Measurements from ENCODE around the gene CCR5.
A peak's percentile ranks its signal among the peaks of the same experiment; 100 is the strongest.
"Not testable (repeated sequence)": the region's sequence is repeated elsewhere in the genome, so short reads cannot be mapped to it uniquely, and the experiment has no call there.

CCR5 gene

GRCh38 chr3:46370839-46371518 lies at the start of gene CCR5:
CCR5 (plus strand) TSS chr3:46370946; CDS start chr3:46372903, 1,957 bp downstream.
- peak within 1 kb of the TSS in 1 of 2 donors; percentile 20 for H3K9ac ChIP-seq (ENCODE audit: low read depth in 1 of 2, low read length in 2 of 2)
- H3K27ac ChIP-seq (ENCODE audit: low read depth in 2 of 2, low read length in 2 of 2), result peak within 1 kb of the TSS; percentile 7 to 43
- H3K4me1 ChIP-seq (ENCODE audit: control insufficient read depth in 2 of 2, insufficient read depth in 2 of 2, low read length in 2 of 2), result peaks cover 0 to 6% of the 10 kb centered on the region in 2 donors
- no peaks in the 10 kb centered on the region for H3K9me3 ChIP-seq (ENCODE audit: control insufficient read depth in 2 of 2, low read length in 2 of 2)
- no peaks in the 10 kb centered on the region for H3K36me3 ChIP-seq (ENCODE audit: control insufficient read depth in 2 of 2, insufficient read depth in 2 of 2, low read length in 2 of 2)
- H3K27me3 ChIP-seq (ENCODE audit: control insufficient read depth in 2 of 2, insufficient read depth in 2 of 2, low read length in 2 of 2), result no peaks in the 10 kb centered on the region
- H3K4me3 ChIP-seq (ENCODE audit: low read length in 2 of 2), result peak within 1 kb of the TSS in 1 of 2 donors; percentile 51

GRCh38 chr3:46321461-46322104 lies 49.2 kb upstream of the CCR5 start:
- Histone ChIP-seq H3K27ac (ENCODE audit: low read depth in 2 of 2, low read length in 2 of 2) (no peak overlapping the region), H3K9ac (ENCODE audit: low read depth in 1 of 2, low read length in 2 of 2) (no peak overlapping the region), H3K4me1 (ENCODE audit: control insufficient read depth in 2 of 2, insufficient read depth in 2 of 2, low read length in 2 of 2) (no peaks in the 10 kb centered on the region), H3K9me3 (ENCODE audit: control insufficient read depth in 2 of 2, low read length in 2 of 2) (no peaks in the 10 kb centered on the region), H3K36me3 (ENCODE audit: control insufficient read depth in 2 of 2, insufficient read depth in 2 of 2, low read length in 2 of 2) (no peaks in the 10 kb centered on the region), H3K27me3 (ENCODE audit: control insufficient read depth in 2 of 2, insufficient read depth in 2 of 2, low read length in 2 of 2) (no peaks in the 10 kb centered on the region), H3K4me3 (ENCODE audit: low read length in 2 of 2) (no peak overlapping the region)

DNA sequence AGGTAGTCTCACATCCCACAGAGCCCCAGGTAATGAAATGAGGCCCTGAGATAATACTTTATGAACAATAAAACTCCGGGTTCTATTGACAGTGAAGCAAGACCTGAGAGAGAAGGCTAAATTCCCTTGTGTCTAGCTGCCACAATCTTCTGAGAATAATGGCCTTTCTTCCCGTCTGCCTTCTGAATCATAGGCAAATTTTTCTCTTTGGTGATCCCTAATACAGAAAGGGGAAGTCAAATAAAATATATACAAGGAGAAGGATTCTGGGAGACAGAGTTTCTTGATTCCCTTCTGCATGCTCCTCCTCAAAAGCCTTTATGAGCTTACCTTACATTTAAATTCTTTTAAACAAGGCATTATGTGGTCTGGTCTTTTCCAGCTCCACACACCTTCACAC lies 46.7 kb upstream of the CCR5 start:
- no peaks in the 10 kb centered on the region for H3K27me3 ChIP-seq (ENCODE audit: control insufficient read depth in 2 of 2, insufficient read depth in 2 of 2, low read length in 2 of 2)
- no peak overlapping the region for H3K9ac ChIP-seq (ENCODE audit: low read depth in 1 of 2, low read length in 2 of 2)
- no peaks in the 10 kb centered on the region for H3K36me3 ChIP-seq (ENCODE audit: control insufficient read depth in 2 of 2, insufficient read depth in 2 of 2, low read length in 2 of 2)
- H3K4me1 ChIP-seq (ENCODE audit: control insufficient read depth in 2 of 2, insufficient read depth in 2 of 2, low read length in 2 of 2), result no peaks in the 10 kb centered on the region
- H3K9me3 ChIP-seq (ENCODE audit: control insufficient read depth in 2 of 2, low read length in 2 of 2), result no peaks in the 10 kb centered on the region
- no peak overlapping the region for H3K4me3 ChIP-seq (ENCODE audit: low read length in 2 of 2)
- H3K27ac ChIP-seq (ENCODE audit: low read depth in 2 of 2, low read length in 2 of 2), result no peak overlapping the region

DNA sequence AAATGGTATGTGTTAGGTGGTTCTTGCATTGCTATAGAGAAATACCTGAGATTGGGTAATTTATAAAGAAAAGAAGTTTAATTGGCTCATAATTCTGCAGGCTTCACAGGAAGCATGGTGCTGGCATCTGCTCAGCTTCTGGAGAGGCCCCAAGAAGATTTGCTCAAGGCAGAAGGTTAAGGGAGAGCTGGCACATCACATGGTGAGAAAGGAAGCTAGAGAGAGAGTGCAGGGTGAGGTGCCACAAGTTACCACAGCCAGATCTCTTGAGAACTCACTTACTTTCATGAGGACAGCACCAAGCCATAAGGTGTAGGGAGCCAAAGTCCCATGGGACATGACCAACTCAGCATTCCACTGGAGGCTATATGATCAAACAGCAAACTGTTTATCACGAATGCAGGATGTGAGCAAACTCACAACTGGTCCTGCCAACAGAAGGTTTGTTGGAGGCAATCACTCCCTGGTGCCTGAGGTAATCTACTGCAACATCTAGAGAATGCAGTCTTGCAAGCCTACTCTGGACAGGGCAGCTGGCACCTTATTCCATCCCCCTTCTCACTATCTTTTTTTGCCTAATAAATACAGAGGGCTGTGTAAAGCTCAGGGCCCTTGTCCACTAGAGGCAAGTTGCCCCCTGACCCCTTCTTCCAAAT lies 45.0 kb upstream of the CCR5 start:
- H3K4me3 ChIP-seq (ENCODE audit: low read length in 2 of 2), result no peak overlapping the region
- H3K36me3 ChIP-seq (ENCODE audit: control insufficient read depth in 2 of 2, insufficient read depth in 2 of 2, low read length in 2 of 2), result no peaks in the 10 kb centered on the region
- no peak overlapping the region for H3K9ac ChIP-seq (ENCODE audit: low read depth in 1 of 2, low read length in 2 of 2)
- H3K27ac ChIP-seq (ENCODE audit: low read depth in 2 of 2, low read length in 2 of 2), result no peak overlapping the region
- H3K4me1 ChIP-seq (ENCODE audit: control insufficient read depth in 2 of 2, insufficient read depth in 2 of 2, low read length in 2 of 2), result no peaks in the 10 kb centered on the region
- H3K9me3 ChIP-seq (ENCODE audit: control insufficient read depth in 2 of 2, low read length in 2 of 2), result no peaks in the 10 kb centered on the region
- no peaks in the 10 kb centered on the region for H3K27me3 ChIP-seq (ENCODE audit: control insufficient read depth in 2 of 2, insufficient read depth in 2 of 2, low read length in 2 of 2)

GRCh38 chr3:46330676-46331075 lies 40.1 kb upstream of the CCR5 start:
- not testable (repeated sequence) for H3K4me1 ChIP-seq (ENCODE audit: control insufficient read depth in 2 of 2, insufficient read depth in 2 of 2, low read length in 2 of 2)

DNA sequence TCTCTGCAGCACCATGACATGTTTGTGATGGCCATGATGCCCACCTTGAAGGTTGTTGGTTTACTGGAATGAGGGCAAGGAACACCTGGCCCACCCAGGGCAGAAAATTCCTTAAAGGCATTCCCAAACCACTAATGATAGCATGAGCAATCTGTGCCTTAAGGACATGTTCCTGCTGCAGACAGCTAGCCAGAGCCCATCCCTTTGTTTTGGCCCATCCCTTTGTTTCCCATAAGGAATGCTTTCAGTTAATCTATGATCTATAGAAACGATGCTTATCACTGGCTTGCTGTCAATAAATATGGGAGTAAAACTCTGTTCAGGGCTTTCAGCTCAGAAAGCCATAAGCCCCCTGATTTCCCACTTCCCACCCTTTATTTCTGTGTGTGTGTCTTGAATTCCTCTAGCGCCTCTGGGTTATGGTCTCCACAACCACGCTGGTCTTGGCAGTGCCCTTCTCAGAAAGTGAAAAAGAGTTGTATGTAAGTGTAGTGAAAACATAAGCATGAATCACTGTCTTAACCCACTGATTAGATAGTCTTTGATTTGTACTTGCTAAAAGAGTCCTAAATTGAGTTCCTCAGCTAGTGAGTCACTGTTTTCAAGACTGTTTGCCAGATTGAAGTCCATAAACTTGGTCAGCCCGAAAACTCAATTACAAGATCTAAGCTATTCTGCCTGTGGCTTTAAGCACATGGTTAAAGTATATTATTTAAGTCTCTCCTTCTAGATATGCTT lies 35.8 kb upstream of the CCR5 start:
- H3K4me1 ChIP-seq (ENCODE audit: control insufficient read depth in 2 of 2, insufficient read depth in 2 of 2, low read length in 2 of 2), result no peaks in the 10 kb centered on the region
- no peaks in the 10 kb centered on the region for H3K36me3 ChIP-seq (ENCODE audit: control insufficient read depth in 2 of 2, insufficient read depth in 2 of 2, low read length in 2 of 2)
- H3K27ac ChIP-seq (ENCODE audit: low read depth in 2 of 2, low read length in 2 of 2), result no peak overlapping the region
- no peak overlapping the region for H3K4me3 ChIP-seq (ENCODE audit: low read length in 2 of 2)
- peaks cover 4 to 6% of the 10 kb centered on the region in 2 donors for H3K9me3 ChIP-seq (ENCODE audit: control insufficient read depth in 2 of 2, low read length in 2 of 2)
- no peak overlapping the region for H3K9ac ChIP-seq (ENCODE audit: low read depth in 1 of 2, low read length in 2 of 2)
- peaks cover 0 to 2% of the 10 kb centered on the region in 2 donors for H3K27me3 ChIP-seq (ENCODE audit: control insufficient read depth in 2 of 2, insufficient read depth in 2 of 2, low read length in 2 of 2)

More at GRCh38 chr3:46330676-46331075, 40.1 kb upstream of the CCR5 start:
- H3K27me3 ChIP-seq (ENCODE audit: control insufficient read depth in 2 of 2, insufficient read depth in 2 of 2, low read length in 2 of 2); H3K9me3 ChIP-seq (ENCODE audit: control insufficient read depth in 2 of 2, low read length in 2 of 2); H3K4me3 ChIP-seq (ENCODE audit: low read length in 2 of 2); H3K9ac ChIP-seq (ENCODE audit: low read depth in 1 of 2, low read length in 2 of 2); H3K27ac ChIP-seq (ENCODE audit: low read depth in 2 of 2, low read length in 2 of 2); H3K36me3 ChIP-seq (ENCODE audit: control insufficient read depth in 2 of 2, insufficient read depth in 2 of 2, low read length in 2 of 2): not testable (repeated sequence)

GRCh38 chr3:46335541-46335940 lies 35.2 kb upstream of the CCR5 start:
- no peaks in the 10 kb centered on the region for H3K4me1 ChIP-seq (ENCODE audit: control insufficient read depth in 2 of 2, insufficient read depth in 2 of 2, low read length in 2 of 2)
- peaks cover 4 to 6% of the 10 kb centered on the region in 2 donors for H3K9me3 ChIP-seq (ENCODE audit: control insufficient read depth in 2 of 2, low read length in 2 of 2)
- no peaks in the 10 kb centered on the region for H3K36me3 ChIP-seq (ENCODE audit: control insufficient read depth in 2 of 2, insufficient read depth in 2 of 2, low read length in 2 of 2)
- peaks cover 0 to 2% of the 10 kb centered on the region in 2 donors for H3K27me3 ChIP-seq (ENCODE audit: control insufficient read depth in 2 of 2, insufficient read depth in 2 of 2, low read length in 2 of 2)
- H3K9ac ChIP-seq (ENCODE audit: low read depth in 1 of 2, low read length in 2 of 2), result no peak overlapping the region
- H3K27ac ChIP-seq (ENCODE audit: low read depth in 2 of 2, low read length in 2 of 2), result no peak overlapping the region
- no peak overlapping the region for H3K4me3 ChIP-seq (ENCODE audit: low read length in 2 of 2)

DNA sequence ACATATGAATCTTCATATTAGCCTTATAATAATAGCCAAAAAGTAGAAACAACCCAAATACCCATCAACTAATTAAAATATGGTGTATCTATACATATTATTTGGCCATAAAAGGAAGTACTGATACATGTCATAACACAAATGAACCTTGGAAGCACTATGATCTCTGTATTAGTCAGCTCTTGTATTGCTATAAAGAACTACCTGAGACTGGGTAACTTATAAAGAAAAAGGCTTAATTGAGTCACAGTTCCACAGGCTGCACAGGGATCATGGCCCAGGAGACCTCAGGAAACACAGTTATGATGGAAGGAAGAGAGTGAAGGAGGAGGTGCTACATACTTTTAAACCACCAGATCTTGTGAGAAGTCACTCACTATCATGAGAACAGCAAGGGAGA lies 32.8 kb upstream of the CCR5 start:
- Histone ChIP-seq H3K27ac (ENCODE audit: low read depth in 2 of 2, low read length in 2 of 2) (no peak overlapping the region), H3K4me1 (ENCODE audit: control insufficient read depth in 2 of 2, insufficient read depth in 2 of 2, low read length in 2 of 2) (no peaks in the 10 kb centered on the region), H3K4me3 (ENCODE audit: low read length in 2 of 2) (no peak overlapping the region), H3K27me3 (ENCODE audit: control insufficient read depth in 2 of 2, insufficient read depth in 2 of 2, low read length in 2 of 2) (peaks cover 0 to 2% of the 10 kb centered on the region in 2 donors), H3K36me3 (ENCODE audit: control insufficient read depth in 2 of 2, insufficient read depth in 2 of 2, low read length in 2 of 2) (no peaks in the 10 kb centered on the region), H3K9me3 (ENCODE audit: control insufficient read depth in 2 of 2, low read length in 2 of 2) (peaks cover 4 to 6% of the 10 kb centered on the region in 2 donors), H3K9ac (ENCODE audit: low read depth in 1 of 2, low read length in 2 of 2) (no peak overlapping the region)

DNA sequence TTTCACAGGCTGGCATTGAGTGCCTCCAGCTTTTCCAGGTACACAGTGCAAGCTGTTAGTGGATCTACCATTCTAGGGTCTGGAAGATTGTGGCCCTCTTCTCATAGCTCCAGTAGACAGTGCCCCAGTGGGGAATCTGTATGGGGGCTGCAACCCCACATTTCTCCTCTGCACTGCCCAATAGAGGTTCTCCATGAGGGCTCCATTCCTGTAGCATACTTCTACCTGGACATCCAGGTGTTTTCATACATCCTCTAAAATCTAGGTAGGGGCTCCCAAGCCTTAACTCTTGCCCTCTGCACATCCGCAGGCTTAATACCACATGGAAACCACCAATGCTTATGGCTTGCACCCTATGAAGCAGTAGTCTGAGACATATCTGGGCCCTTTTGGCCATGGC lies 31.9 kb upstream of the CCR5 start:
- Histone ChIP-seq H3K4me1 (ENCODE audit: control insufficient read depth in 2 of 2, insufficient read depth in 2 of 2, low read length in 2 of 2) (no peaks in the 10 kb centered on the region), H3K27me3 (ENCODE audit: control insufficient read depth in 2 of 2, insufficient read depth in 2 of 2, low read length in 2 of 2) (peaks cover 0 to 2% of the 10 kb centered on the region in 2 donors), H3K4me3 (ENCODE audit: low read length in 2 of 2) (no peak overlapping the region), H3K9ac (ENCODE audit: low read depth in 1 of 2, low read length in 2 of 2) (no peak overlapping the region), H3K9me3 (ENCODE audit: control insufficient read depth in 2 of 2, low read length in 2 of 2) (peaks cover 4 to 6% of the 10 kb centered on the region in 2 donors), H3K27ac (ENCODE audit: low read depth in 2 of 2, low read length in 2 of 2) (no peak overlapping the region), H3K36me3 (ENCODE audit: control insufficient read depth in 2 of 2, insufficient read depth in 2 of 2, low read length in 2 of 2) (no peaks in the 10 kb centered on the region)

- Histone ChIP-seq H3K4me1 (ENCODE audit: control insufficient read depth in 2 of 2, insufficient read depth in 2 of 2, low read length in 2 of 2) (peaks cover 3 to 4% of the 10 kb centered on the region in 2 donors), H3K27me3 (ENCODE audit: control insufficient read depth in 2 of 2, insufficient read depth in 2 of 2, low read length in 2 of 2) (no peaks in the 10 kb centered on the region), H3K36me3 (ENCODE audit: control insufficient read depth in 2 of 2, insufficient read depth in 2 of 2, low read length in 2 of 2) (no peaks in the 10 kb centered on the region), H3K9ac (ENCODE audit: low read depth in 1 of 2, low read length in 2 of 2) (no peak overlapping the region), H3K9me3 (ENCODE audit: control insufficient read depth in 2 of 2, low read length in 2 of 2) (peaks cover 0 to 1% of the 10 kb centered on the region in 2 donors), H3K27ac (ENCODE audit: low read depth in 2 of 2, low read length in 2 of 2) (no peak overlapping the region), H3K4me3 (ENCODE audit: low read length in 2 of 2) (no peak overlapping the region)
Measured at GRCh38 chr3:46344476-46344875, 26.3 kb upstream of the CCR5 start.
